Coronary artery (tissue), 2 donors: ENCODE data around the gene STAB2.

Source experiments
- DNase-seq: peaks from one replicate; pipeline ENCODE4 v3.0.0-alpha.2; 2017; ENCODE audit warnings: low spot score
- H3K27ac ChIP-seq, 2 donors: fragments of 200-600 bp; sonication (generic); one replicate each; pipeline ENCODE4 v1.5.1; 2016 to 2019
- H3K4me3 ChIP-seq: fragments of 200-600 bp; sonication (generic); 2 replicates; pipeline ENCODE4 v1.5.1; 2016; ENCODE audit warnings: mild to moderate bottlenecking, moderate library complexity
- CTCF ChIP-seq: fragments of 200-600 bp; sonication (generic); IDR thresholded peaks from one replicate; pipeline ENCODE4 v1.5.1; 2019; ENCODE audit warnings: antibody characterized with exemption

The STAB2 gene

DNA sequence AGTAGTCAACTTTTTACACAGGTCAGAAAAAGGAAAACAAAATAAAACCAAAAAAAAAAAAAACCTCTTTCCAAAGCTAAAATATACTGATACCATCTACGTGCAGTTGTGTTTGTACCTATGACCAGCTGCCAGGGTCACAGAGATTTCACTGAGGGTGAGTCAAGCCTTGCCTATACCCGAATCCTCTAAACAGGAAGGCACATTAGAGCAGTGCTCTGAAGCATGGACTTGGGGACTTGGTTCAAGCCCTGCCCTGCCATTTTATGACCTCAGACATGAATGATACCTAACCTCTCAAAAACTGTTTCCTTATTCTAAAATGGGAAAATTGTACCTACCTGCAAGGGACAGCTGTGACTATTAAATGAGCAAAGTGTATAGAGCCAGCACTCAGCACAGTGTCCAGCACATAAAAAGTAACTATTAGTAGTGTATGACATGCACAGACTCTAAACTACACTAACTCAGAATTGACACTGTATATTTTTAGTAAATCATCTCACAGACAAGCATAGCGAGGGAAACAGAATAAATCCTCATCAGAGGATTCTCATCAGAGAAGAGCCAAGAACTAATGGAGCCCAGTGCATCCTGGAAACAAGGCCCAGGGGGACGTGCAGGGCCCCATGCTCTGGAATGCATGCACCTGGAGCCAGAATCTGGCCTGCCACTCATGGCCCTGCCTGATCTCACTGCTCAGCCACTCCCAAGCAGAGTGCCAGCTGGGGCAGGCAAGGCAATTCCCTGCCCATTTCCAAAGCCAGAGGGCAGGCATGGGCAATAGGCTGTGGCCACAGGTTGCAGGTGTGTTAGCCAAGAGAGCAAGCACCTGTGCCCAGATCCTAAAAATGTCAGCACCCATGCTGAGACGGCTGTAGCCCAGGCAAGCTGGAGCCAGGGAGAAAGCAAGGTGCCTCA is 196.9 kb downstream of the STAB2 start:
- no peak for TF ChIP-seq CTCF
- no peak for DNase-seq
- no peak overlapping the region for H3K27ac ChIP-seq
- no peak overlapping the region for H3K4me3 ChIP-seq

DNA sequence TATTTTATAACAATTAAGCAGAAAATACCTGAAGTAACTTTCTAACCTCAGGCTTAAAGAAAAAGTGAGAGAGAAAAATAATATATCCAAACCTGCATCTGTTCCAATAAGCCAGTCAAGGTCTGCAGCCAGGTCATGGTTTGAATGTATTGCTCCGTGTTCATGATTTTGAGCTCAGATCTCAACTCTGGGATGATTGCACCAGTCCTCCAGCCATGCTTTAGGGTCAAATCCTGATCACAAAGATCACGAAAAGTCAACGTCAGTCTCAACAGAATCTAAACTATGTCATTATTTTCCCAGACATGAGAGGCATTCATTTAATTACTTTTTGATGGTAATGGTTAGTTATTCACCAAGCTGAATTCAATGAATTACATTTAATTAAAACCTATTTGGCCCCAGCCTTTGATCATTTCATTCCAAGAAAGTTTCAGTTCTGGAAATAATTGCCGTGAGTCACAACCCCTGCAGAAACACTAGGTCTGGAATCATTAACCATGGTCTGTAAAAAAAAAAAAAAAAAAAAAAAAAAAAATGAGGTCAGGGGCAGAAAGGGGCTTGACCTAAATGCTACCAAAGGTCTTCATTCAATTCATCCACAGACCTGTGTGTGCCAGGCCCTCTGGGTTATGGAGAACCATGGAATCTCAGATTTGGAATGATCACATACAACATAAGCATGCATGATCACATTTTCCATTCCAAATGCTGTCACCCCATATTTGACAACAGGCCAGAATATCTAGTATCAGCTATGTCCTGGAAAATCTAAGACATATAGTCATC is 198.4 kb downstream of the STAB2 start:
- Histone ChIP-seq H3K4me3 (no peak overlapping the region), H3K27ac (no peak overlapping the region)
- TF ChIP-seq CTCF: no peak
- no peak for DNase-seq

GRCh38 chr12:103786201-103786600 is 199.1 kb downstream of the STAB2 start:
- H3K4me3 ChIP-seq: no peak overlapping the region
- H3K27ac ChIP-seq: no peak overlapping the region
- no peak for TF ChIP-seq CTCF
- no peak for DNase-seq

- H3K27ac ChIP-seq: no peak overlapping the region
- no peak overlapping the region for H3K4me3 ChIP-seq
- no peak for TF ChIP-seq CTCF
- no peak for DNase-seq
These were observed 204.4 kb downstream of the STAB2 start for GRCh38 chr12:103791350-103791920.

DNA sequence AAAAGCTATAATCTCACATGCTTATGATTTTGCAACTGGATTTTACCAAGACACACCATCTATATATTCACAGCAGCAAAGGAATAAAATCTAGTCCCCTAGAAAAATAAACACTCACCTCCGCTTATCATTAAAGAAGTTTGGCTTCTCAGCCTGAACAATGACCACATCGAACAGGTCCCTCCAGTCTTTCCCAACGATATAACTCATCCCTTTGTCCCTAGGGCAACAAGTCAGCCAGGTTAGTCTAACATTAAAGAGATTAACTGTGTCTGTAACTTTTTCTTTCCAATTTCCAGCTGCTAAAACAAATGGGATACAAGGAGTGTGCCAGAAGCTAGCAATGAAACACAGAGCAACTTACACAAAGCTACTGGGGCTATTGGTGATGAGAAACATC is 206.0 kb downstream of the STAB2 start:
- Histone ChIP-seq H3K4me3 (no peak overlapping the region), H3K27ac (no peak overlapping the region)
- no peak for DNase-seq
- no peak for TF ChIP-seq CTCF

- no peak for DNase-seq
- no peak overlapping the region for H3K27ac ChIP-seq
- no peak for TF ChIP-seq CTCF
- H3K4me3 ChIP-seq: no peak overlapping the region
These were observed 206.5 kb downstream of the STAB2 start for GRCh38 chr12:103793512-103794045.
